B cell (primary cell): ENCODE data around the gene CRY2. TPM values are rescaled to one million over a fixed set of nuclear protein-coding genes. Genes with fewer than 3 reads are reported as not detected.

Source experiments
- ATAC-seq: fragments of 200-7000 bp; cut with Tn5 transposase; one replicate; pipeline ENCODE4 v1.10.0; 2021; ENCODE audit warnings: low read depth, mild to moderate bottlenecking, moderate number of reproducible peaks, moderate library complexity
- CTCF ChIA-PET: fragments of 350-600 bp; sonication (Branson Sonifier 250); formaldehyde crosslinking; loops from one replicate; lab custom pipeline; 2021; ENCODE audit warnings: antibody characterized with exemption, inconsistent platforms; lab: Charles Lee
- POLR2A ChIA-PET: fragments of 350-600 bp; sonication (Branson Sonifier 250); formaldehyde crosslinking; loops from one replicate; lab custom pipeline; 2021; ENCODE audit warnings: antibody characterized with exemption; lab: Charles Lee
- DNase-seq: peaks from one replicate; pipeline ENCODE4 v3.0.0; 2013
- H2AFZ ChIP-seq: 2 replicates; pipeline ENCODE4 v1.6.1; 2012; ENCODE audit warnings: mild to moderate bottlenecking, low read depth, low read length; ENCODE audit not compliant: insufficient read depth, poor library complexity, severe bottlenecking
- H3K27ac ChIP-seq, 2 donors: 1 replicate in 1 of 2; 2 replicates in 1 of 2; pipeline ENCODE4 v1.5.1; 2012 to 2013; ENCODE audit warnings: low read length in 2 of 2, mild to moderate bottlenecking in 2 of 2, moderate library complexity in 1 of 2
- H3K27me3 ChIP-seq, 4 experiments: fragments of 200-600 bp in 1 of 4; sonication (generic) in 1 of 4; replicated peaks in 1 of 4; 1 replicate in 2 of 4; 2 replicates in 2 of 4; pipeline versions ENCODE4 v1.6.1 to v1.7.0; 2013 to 2016; ENCODE audit warnings: low read length in 3 of 4, mild to moderate bottlenecking in 2 of 4, mixed read lengths in 1 of 4, moderate library complexity in 1 of 4; ENCODE audit not compliant: insufficient read depth in 4 of 4, control insufficient read depth in 3 of 4; ENCODE audit errors: control extremely low read depth in 1 of 4
- H3K36me3 ChIP-seq, 2 experiments: replicated peaks in 1 of 2; 1 replicate in 1 of 2; 2 replicates in 1 of 2; pipeline versions ENCODE4 v1.6.1 to v1.7.1; 2013; ENCODE audit warnings: low read length in 1 of 2; ENCODE audit not compliant: insufficient read depth in 2 of 2, control insufficient read depth in 1 of 2; ENCODE audit errors: control extremely low read depth in 1 of 2, extremely low read depth in 1 of 2
- H3K4me1 ChIP-seq, 2 donors: fragments of 200-600 bp in 1 of 2; sonication (generic) in 1 of 2; 1 replicate in 1 of 2; 2 replicates in 1 of 2; pipeline versions ENCODE4 v1.5.1 to v1.6.1; 2013 to 2017; ENCODE audit warnings: low read length in 2 of 2; ENCODE audit not compliant: control insufficient read depth in 2 of 2, insufficient read depth in 2 of 2
- H3K4me2 ChIP-seq: replicated peaks from 2 replicates; pipeline ENCODE3; 2012; ENCODE audit warnings: mild to moderate bottlenecking, low read depth, low read length; ENCODE audit not compliant: poor library complexity, severe bottlenecking
- H3K4me3 ChIP-seq, 5 experiments: fragments of 200-600 bp in 1 of 5; sonication (generic) in 1 of 5; 1 replicate in 3 of 5; 2 replicates in 2 of 5; pipeline versions ENCODE4 v1.5.1 to v1.7.0; 2011 to 2016; ENCODE audit warnings: low read length in 4 of 5, mild to moderate bottlenecking in 4 of 5, low read depth in 2 of 5, control low read depth in 1 of 5, moderate library complexity in 1 of 5; ENCODE audit not compliant: insufficient read depth in 1 of 5; ENCODE audit errors: control extremely low read depth in 1 of 5, extremely low read depth in 1 of 5
- H3K79me2 ChIP-seq: fragments of 200-600 bp; sonication (generic); one replicate; pipeline ENCODE4 v1.6.0; 2016; ENCODE audit warnings: low read length; ENCODE audit not compliant: control insufficient read depth, insufficient read depth
- H3K9ac ChIP-seq: fragments of 200-600 bp; sonication (generic); 2 replicates; pipeline ENCODE4 v1.6.1; 2017; ENCODE audit warnings: mild to moderate bottlenecking, low read length, moderate library complexity
- H3K9me3 ChIP-seq, 3 donors: one replicate each; pipeline versions ENCODE4 v1.6.1 to v1.7.1; 2013; ENCODE audit warnings: low read length in 2 of 3; ENCODE audit not compliant: control insufficient read depth in 2 of 3, insufficient read depth in 1 of 3; ENCODE audit errors: control extremely low read depth in 1 of 3
- H4K20me1 ChIP-seq: 2 replicates; pipeline ENCODE4 v1.6.0; 2012; ENCODE audit warnings: mild to moderate bottlenecking, low read length; ENCODE audit not compliant: insufficient read depth, control insufficient read depth, poor library complexity, severe bottlenecking
- H3K27ac Mint-ChIP-seq: one replicate; pipeline ENCODE4 v1.8.0; 2021; ENCODE audit warnings: mixed read lengths
- H3K27me3 Mint-ChIP-seq: one replicate; pipeline ENCODE4 v1.8.0; 2021; ENCODE audit warnings: mixed read lengths
- H3K4me1 Mint-ChIP-seq: one replicate; pipeline ENCODE4 v1.8.0; 2021; ENCODE audit warnings: mixed read lengths
- H3K4me3 Mint-ChIP-seq: one replicate; pipeline ENCODE4 v1.8.0; 2021; ENCODE audit warnings: mixed read lengths
- H3K9me3 Mint-ChIP-seq: one replicate; pipeline ENCODE4 v1.8.0; 2022; ENCODE audit warnings: mixed read lengths; ENCODE audit not compliant: insufficient read depth
- EZH2 ChIP-seq: IDR thresholded peaks from 2 replicates; pipeline ENCODE4 v1.6.1; 2012; ENCODE audit warnings: borderline replicate concordance, low read depth, mild to moderate bottlenecking, moderate library complexity, low read length; ENCODE audit not compliant: insufficient read depth, poor library complexity, severe bottlenecking
- WGBS: methylation state at CpG from one replicate; pipeline ENCODE4 v1.1.5; 2013; ENCODE audit warnings: missing lambda C conversion rate; ENCODE audit not compliant: insufficient coverage; 5-methylcytosine and 5-hydroxymethylcytosine counted together
- intact Hi-C: fragments of 100-400 bp; cut with micrococcal nuclease; formaldehyde crosslinking; loops from one replicate; pipeline ENCODE4 v1.10.0; 2022
- polyA plus RNA-seq: library from polyadenylated mRNA; depleted of rRNA; stranded (reverse); fragments of >200 nt; gene quantifications from 2 replicates; pipeline ENCODE4 v1.2.3, GENCODE V29; 2012
- total RNA-seq, 2 donors: library from RNA; stranded (reverse); fragments of 120-200 nt in 1 of 2; gene quantifications; 1 replicate in 1 of 2; 2 replicates in 1 of 2; pipeline versions ENCODE4 v1.2.3 to v1.2.4, GENCODE V29; 2013 to 2022
- TF ChIP-seq, protein P1 (sequence below): fragments of 200-600 bp; IDR thresholded peaks from one replicate; pipeline ENCODE4 v1.8.0; 2022; ENCODE audit warnings: antibody characterized with exemption, mild to moderate bottlenecking

Gene CRY2
- total and polyA plus RNA-seq, 2 donors (not counting 1 experiment from before 2014, with no cell fraction given), result 20.4 to 65.1 TPM

DNA sequence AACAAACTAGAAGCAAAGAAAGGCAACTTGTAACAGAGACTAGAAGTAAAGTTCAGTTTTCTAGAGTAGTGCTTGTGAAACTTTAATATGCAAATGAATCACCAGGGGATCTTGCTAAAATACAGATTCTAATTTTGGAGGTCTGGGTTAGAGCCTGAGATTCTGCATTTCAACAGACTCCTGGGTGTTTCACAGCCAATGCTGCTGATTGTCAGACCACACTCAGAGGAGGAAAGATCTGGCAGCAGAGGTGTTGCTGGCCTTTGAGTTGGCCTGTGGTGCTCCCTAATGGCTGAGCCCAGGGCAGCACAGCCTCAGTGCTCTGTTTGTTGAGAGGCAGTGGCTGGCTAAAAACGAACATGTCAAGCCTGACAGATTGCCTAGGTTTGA is 5.4 kb downstream of the CRY2 start:
- POLR2A ChIA-PET, result no interaction called here
- Histone ChIP-seq H3K27me3 (no peaks in the 10 kb centered on the region), H4K20me1 (peaks cover 84% of the 10 kb centered on the region), H3K9ac (peak overlapping the region; percentile 22), H2AFZ (no peak overlapping the region), H3K36me3 (peaks cover 0 to 29% of the 10 kb centered on the region in 2 experiments), H3K9me3 (no peaks in the 10 kb centered on the region), H3K27ac (peak overlapping the region in 1 of 2 donors; percentile 30), H3K79me2 (peaks cover 91% of the 10 kb centered on the region), H3K4me3 (no peak overlapping the region), H3K4me1 (peaks cover 25 to 30% of the 10 kb centered on the region in 2 donors), H3K4me2 (peak overlapping the region; percentile 51)
- intact Hi-C loops, result no loop called here
- Mint-ChIP-seq H3K27ac (no peak overlapping the region), H3K9me3 (no peaks in the 10 kb centered on the region), H3K4me1 (peaks cover 45% of the 10 kb centered on the region), H3K4me3 (peak overlapping the region; percentile 56), H3K27me3 (no peaks in the 10 kb centered on the region)
- ATAC-seq (peak; percentile 32), DNase-seq (no peak)
- TF ChIP-seq, protein P1, sequence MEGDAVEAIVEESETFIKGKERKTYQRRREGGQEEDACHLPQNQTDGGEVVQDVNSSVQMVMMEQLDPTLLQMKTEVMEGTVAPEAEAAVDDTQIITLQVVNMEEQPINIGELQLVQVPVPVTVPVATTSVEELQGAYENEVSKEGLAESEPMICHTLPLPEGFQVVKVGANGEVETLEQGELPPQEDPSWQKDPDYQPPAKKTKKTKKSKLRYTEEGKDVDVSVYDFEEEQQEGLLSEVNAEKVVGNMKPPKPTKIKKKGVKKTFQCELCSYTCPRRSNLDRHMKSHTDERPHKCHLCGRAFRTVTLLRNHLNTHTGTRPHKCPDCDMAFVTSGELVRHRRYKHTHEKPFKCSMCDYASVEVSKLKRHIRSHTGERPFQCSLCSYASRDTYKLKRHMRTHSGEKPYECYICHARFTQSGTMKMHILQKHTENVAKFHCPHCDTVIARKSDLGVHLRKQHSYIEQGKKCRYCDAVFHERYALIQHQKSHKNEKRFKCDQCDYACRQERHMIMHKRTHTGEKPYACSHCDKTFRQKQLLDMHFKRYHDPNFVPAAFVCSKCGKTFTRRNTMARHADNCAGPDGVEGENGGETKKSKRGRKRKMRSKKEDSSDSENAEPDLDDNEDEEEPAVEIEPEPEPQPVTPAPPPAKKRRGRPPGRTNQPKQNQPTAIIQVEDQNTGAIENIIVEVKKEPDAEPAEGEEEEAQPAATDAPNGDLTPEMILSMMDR, result no peak
- no peak for TF ChIP-seq EZH2
- CTCF ChIA-PET, result interaction anchor here (1.5 to 3.2 kb wide), 2 partner anchors 81 kb away, joined by 8 to 12 read pairs; no protein-coding TSS in a partner anchor
- no CpG with 5 or more reads among the region's 1 CpG for WGBS

DNA sequence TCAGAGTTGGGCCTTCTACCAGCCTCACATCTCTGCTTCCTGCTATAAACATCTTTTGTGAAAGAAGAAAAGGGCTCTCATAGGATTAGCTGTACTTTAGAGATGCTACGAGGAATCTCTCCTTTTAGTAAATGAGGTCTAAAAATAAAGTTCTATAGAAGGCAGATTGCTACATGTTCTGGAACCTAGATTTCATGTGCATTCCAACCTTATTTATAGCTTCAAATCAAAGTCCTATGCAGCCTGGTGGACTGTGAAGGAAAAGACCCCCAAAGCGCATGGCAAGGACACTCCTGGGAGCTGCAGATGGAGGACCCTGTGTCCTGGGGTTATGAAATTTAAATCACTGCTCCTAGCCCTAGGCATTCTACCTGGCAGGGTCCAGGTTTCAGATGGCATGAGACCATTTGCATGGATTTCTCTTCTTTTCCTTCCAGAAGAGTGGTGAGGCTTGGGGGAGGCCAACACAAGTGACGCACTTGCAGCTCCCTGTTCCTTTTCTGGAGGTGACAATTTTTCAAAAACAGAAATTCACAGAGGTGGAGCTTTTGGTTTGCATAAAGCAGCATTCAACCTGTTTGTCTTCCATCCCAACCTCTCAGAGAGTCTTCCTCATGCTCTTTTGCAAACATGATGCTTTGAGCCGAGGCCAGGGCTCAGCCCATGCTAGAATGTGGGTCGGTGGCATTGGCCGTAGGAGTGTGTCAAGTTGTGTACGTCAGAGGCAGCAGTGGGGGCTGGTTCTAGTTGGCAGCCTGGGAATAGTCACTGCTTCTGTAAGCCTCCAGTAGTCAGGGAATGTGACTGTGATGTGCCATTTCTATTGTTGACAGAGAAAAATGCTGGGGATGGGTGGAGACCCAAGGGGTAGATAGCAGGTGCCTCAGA is 6.3 kb downstream of the CRY2 start:
- DNase-seq (no peak), ATAC-seq (no peak)
- Histone ChIP-seq H3K36me3 (peaks cover 0 to 38% of the 10 kb centered on the region in 2 experiments), H2AFZ (no peak overlapping the region), H3K9ac (no peak overlapping the region), H3K4me1 (peaks cover 19 to 22% of the 10 kb centered on the region in 2 donors), H3K9me3 (no peaks in the 10 kb centered on the region), H4K20me1 (peaks cover 84% of the 10 kb centered on the region), H3K4me3 (no peak overlapping the region), H3K27ac (no peak overlapping the region), H3K27me3 (no peaks in the 10 kb centered on the region), H3K79me2 (peaks cover 86% of the 10 kb centered on the region), H3K4me2 (no peak overlapping the region)
- H3K4me3 Mint-ChIP-seq, result no peak overlapping the region
- 95% methylated on average over 5 of the region's 7 CpGs for WGBS
- H3K9me3 Mint-ChIP-seq, result no peaks in the 10 kb centered on the region
- peaks cover 40% of the 10 kb centered on the region for H3K4me1 Mint-ChIP-seq
- no peaks in the 10 kb centered on the region for H3K27me3 Mint-ChIP-seq
- TF ChIP-seq EZH2, result no peak
- TF ChIP-seq, protein P1, result no peak
- CTCF ChIA-PET, result interaction anchor here (1.5 kb wide), 1 partner anchor 82 kb away, joined by 8 read pairs; no protein-coding TSS in a partner anchor
- H3K27ac Mint-ChIP-seq, result no peak overlapping the region
- POLR2A ChIA-PET, result no interaction called here
- intact Hi-C loops, result no loop called here
